GM12865 (cell line): ENCODE results near the gene BAZ1A.
A peak's percentile ranks its signal among the peaks of the same experiment; 100 is the strongest.

Experiments used
- DNase-seq: peaks from one replicate; pipeline ENCODE4 v3.0.0; 2010; ENCODE audit warnings: low read depth
- H3K4me3 ChIP-seq: 2 replicates; pipeline ENCODE4 v1.5.1; 2011; ENCODE audit warnings: mild to moderate bottlenecking, low read depth, low read length, control low read depth
- TF ChIP-seq, protein P1 (sequence below): IDR thresholded peaks from 2 replicates; pipeline ENCODE4 v1.5.1; 2011; ENCODE audit warnings: low read length, control low read depth, low read depth, inconsistent platforms; ENCODE audit not compliant: insufficient read depth; ENCODE audit errors: missing control alignments

Gene BAZ1A

DNA sequence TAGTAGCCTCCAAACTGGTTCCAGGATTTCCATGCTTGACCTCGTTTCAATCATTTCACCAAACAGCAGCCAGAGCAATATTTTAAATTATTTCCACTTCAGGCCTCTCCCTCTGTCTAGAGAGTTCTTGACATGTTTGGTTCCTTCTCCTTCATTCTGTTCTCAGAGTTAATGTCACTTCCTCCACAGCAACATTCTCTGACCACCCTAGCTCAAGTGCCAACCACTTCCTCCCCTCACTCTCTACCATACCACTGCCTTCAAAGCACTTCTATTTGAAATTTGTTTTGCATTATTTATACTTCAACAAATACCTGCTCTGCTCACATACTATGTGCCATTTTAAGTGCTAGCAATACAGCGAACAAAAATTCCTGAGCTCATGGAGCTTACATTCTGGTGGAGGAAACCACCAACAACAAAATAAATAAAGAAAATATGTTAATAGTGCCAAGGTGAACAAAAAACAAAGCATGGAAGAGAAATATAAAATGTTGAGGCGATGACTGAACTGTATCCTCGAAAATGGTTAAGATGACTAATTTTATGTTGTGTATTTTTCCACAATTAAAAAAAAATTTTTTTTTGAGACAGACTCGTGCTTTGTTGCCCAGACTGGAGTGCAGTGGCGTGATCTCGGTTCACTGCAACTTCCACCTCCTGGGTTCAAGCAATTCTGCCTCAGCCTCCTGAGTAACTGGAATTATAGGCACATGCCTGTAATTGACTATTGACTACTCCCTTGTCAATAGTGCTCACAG, 17.3 kb downstream of the BAZ1A start:
- peak; percentile 23 for DNase-seq
- TF ChIP-seq, protein P1, sequence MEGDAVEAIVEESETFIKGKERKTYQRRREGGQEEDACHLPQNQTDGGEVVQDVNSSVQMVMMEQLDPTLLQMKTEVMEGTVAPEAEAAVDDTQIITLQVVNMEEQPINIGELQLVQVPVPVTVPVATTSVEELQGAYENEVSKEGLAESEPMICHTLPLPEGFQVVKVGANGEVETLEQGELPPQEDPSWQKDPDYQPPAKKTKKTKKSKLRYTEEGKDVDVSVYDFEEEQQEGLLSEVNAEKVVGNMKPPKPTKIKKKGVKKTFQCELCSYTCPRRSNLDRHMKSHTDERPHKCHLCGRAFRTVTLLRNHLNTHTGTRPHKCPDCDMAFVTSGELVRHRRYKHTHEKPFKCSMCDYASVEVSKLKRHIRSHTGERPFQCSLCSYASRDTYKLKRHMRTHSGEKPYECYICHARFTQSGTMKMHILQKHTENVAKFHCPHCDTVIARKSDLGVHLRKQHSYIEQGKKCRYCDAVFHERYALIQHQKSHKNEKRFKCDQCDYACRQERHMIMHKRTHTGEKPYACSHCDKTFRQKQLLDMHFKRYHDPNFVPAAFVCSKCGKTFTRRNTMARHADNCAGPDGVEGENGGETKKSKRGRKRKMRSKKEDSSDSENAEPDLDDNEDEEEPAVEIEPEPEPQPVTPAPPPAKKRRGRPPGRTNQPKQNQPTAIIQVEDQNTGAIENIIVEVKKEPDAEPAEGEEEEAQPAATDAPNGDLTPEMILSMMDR = no peak
- H3K4me3 ChIP-seq = no peak overlapping the region

DNA sequence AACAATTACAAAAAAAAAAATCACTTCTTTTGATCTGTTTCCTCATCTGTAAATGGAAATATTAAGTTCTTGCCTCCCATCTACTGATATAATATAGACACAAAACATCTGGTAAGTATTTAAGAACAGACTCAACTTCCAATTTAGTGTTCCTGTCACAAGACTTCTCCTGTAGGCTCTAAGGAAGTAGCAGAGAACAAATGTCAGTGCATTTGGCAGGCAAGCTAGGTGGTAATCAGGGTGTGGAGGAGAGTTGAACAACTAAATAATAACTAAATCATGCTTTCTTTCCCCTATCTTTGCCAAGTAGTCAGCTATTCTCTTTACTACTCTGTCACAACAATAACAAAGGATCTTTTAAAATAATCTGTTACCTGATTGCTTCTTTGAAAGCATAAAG, 22.1 kb downstream of the BAZ1A start:
- H3K4me3 ChIP-seq = no peak overlapping the region
- TF ChIP-seq, protein P1 = no peak
- no peak for DNase-seq

DNA sequence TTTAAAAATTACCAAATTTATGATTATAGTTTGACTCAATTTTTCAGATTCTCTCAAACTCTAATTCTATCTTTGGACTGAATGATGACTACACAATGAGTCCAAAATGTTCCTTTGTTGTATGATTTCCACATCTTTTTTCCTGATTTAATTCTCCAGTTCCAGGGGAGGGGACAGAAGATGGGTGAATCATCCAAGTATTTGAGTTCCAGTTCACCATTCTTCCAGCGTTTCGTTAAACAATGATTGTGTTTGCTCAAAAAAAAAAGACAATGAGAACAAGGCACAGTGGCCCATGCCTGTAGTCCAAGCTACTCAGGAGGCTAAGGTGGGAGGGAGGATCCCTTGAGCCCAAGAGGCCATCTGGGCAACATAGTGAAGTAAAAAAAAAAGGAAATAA, 23.8 kb downstream of the BAZ1A start:
- H3K4me3 ChIP-seq = no peak overlapping the region
- TF ChIP-seq, protein P1 = no peak
- no peak for DNase-seq

DNA sequence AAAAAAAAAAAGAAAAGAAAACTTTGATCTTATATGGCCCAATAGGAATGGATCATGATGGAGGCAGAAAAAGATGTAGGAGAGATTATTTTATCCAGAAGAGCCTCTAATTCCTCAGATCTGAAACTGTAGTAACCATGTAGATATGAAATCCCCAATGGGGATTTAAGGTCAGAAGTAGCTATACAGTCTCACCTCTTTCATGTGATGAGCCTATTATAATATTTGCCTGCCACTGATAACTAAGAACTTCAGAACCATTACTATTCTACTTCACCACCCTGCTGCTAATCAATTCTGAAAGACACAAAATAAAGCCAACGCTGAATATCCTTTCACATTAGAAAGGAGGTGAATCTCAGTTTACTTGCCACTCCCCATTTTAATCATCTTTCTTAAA, 29.3 kb downstream of the BAZ1A start:
- H3K4me3 ChIP-seq = no peak overlapping the region
- TF ChIP-seq, protein P1 = no peak
- no peak for DNase-seq

DNA sequence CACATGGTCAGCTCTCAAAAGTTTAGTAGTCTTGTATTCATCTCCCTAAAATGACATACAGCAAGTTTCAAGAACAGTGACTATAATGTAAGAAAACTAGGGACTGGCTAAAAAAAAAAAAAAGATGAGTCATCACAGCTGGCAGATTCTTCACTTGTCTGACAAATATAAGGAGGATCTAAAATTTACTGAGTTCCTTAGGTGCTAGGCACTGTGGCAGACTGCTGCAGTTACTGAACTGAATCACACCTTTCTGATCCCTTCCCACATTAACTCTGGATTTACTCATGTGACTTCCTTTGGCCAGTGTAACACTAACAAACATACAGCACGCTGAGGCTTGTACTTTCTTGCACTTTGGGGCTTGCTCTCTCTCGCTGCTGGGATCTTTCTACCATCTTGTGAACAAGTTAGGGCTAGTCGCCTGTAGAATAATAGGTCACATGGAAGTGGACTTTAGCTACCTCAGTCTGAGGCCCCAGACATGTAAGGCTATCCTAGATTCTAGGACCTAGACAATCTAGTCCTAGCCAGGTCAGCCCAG, 32.1 kb downstream of the BAZ1A start:
- H3K4me3 ChIP-seq = no peak overlapping the region
- TF ChIP-seq, protein P1 = no peak
- DNase-seq = peak; percentile 53

DNA sequence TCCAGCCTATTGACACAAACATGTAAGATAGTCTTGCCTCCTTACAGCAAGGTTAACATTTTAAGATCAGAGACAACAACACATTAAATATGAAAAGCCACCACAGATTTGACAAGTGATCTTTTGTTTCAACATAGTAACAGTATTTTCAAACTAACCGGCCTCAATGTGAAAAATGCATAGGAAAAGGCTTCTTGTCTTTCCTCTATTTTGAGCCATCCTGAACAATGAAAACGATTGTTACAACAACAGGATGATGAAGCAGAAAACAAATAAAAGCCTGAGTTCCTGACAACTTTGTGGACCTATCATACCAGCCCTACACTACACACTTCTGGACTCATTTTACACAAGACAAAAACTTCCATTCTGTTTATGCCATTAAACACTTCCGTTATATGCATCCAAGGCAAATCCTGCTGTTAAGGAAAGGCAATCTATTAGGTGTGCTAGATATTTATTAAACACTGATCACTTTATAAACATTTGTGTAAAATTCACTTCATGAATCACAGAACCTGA, 37.3 kb downstream of the BAZ1A start:
- TF ChIP-seq, protein P1 = no peak
- no peak for DNase-seq
- no peak overlapping the region for H3K4me3 ChIP-seq
